22Rv1 (cell line): ENCODE measurements around the gene SYT7.
A peak's percentile ranks its signal among the peaks of the same experiment; 100 is the strongest.

Experiments used
- H3K27ac ChIP-seq: fragments of 450-650 bp; 2 replicates; pipeline ENCODE4 v1.5.1; 2017
- ZFX ChIP-seq: fragments of 450-650 bp; IDR thresholded peaks from 2 replicates; pipeline ENCODE4 v1.6.1; 2017; ENCODE audit warnings: antibody characterized with exemption, borderline replicate concordance
- TF ChIP-seq, protein P1 (sequence below): fragments of 450-650 bp; IDR thresholded peaks from 2 replicates; pipeline ENCODE4 v1.5.1; 2017; ENCODE audit warnings: mild to moderate bottlenecking

SYT7 gene

DNA sequence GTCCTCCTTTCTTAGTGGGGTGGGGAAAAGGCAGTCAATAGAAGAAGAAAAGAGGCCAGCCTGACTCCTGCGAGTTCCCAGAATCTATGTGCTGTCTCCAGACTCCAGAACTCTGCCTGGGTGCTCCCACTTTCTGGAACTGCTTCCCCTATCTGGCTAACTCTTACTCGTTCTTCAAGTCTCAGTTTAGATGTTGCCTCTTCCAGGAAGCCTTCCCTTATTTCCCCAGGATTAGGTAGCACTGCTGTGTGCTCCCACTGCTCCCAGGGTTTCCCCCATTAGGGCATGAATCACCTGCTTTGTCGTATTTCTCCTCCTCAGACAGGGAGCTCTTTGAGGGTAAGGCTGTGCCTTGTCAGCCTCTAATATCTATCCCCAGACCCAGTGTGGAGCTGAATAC lies 17.5 kb upstream of the SYT7 start:
- no peak overlapping the region for H3K27ac ChIP-seq
- no peak for TF ChIP-seq ZFX
- TF ChIP-seq, protein P1, sequence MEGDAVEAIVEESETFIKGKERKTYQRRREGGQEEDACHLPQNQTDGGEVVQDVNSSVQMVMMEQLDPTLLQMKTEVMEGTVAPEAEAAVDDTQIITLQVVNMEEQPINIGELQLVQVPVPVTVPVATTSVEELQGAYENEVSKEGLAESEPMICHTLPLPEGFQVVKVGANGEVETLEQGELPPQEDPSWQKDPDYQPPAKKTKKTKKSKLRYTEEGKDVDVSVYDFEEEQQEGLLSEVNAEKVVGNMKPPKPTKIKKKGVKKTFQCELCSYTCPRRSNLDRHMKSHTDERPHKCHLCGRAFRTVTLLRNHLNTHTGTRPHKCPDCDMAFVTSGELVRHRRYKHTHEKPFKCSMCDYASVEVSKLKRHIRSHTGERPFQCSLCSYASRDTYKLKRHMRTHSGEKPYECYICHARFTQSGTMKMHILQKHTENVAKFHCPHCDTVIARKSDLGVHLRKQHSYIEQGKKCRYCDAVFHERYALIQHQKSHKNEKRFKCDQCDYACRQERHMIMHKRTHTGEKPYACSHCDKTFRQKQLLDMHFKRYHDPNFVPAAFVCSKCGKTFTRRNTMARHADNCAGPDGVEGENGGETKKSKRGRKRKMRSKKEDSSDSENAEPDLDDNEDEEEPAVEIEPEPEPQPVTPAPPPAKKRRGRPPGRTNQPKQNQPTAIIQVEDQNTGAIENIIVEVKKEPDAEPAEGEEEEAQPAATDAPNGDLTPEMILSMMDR: no peak

DNA sequence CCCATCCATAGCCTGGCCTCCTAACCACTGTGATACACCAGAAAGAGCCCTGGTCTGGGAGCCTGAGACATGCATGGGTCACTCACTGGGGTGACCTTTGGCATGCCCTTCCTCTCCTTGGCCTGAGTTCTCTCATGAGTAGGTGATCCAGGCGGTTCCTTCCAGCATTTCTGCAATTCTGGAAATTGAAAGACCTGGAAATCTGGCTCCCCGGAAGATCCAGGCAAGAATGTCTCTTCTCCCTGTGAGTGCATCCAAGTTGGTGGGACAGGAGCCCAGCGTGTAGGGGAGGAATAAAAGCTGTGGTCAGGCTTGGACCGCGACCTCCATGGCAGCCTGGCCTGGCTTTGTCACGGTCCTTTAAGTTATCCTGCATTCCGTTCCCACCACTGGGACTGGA lies 16.1 kb upstream of the SYT7 start:
- H3K27ac ChIP-seq: no peak overlapping the region
- TF ChIP-seq, protein P1: no peak
- TF ChIP-seq ZFX: no peak

DNA sequence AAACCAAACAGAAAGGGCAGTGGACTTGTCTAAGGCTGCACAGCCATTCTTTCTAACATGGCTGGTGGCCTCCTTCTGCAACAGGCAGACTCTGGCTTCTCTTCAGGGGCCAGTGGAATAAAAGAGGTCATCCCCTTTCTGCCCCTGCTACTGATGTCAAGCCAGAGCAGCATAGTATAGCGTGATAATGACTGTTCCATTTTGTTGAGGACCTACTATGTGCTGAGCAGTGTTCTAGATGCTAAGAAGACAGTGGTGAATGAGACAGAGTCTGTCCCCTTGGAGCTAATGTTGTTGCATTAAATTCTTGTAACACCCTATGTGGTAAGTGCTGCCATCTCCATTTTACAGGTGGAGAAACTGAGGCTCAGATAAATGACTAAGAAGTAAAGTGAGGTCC lies 15.7 kb upstream of the SYT7 start:
- TF ChIP-seq, protein P1: no peak
- no peak for TF ChIP-seq ZFX
- no peak overlapping the region for H3K27ac ChIP-seq

DNA sequence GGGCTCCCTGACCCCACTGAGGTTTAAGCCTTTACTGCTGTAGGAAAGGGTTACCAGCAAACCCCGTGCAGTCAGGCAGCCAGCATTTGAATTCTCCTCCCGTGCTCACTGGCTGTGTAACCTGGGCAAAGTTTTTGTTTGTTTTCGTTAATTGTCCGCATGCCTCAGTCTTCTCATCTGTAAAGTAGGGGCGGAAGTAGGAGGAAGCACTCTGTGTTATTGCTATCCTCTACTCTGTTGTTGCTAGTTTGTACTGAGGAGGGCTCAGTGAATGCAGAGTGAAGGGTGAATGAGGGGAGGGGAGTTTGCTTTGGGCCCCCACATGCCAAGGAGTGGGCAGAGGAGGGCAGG lies 14.0 kb upstream of the SYT7 start:
- peak overlapping the region; percentile 55 for H3K27ac ChIP-seq
- TF ChIP-seq, protein P1: no peak
- no peak for TF ChIP-seq ZFX

DNA sequence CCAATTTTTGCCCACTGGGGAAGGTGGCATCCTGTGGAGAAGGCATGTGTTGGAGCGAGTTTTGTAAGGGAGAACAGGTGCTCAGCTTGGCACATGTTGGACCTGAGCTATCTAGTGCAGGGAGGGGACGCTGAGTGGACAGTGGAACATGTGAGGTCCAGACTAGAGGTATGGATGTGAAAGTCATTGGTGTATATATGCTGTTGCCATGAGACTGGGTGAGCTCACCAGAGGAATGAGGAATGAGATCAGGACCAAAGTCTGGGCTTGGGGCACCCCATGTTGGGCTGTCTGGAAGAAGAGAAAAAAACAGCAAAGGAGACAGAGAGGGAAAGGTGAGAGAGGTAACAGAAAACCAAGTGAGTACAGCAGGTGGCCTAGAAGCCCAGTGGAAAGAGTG lies 12.3 kb upstream of the SYT7 start:
- H3K27ac ChIP-seq: no peak overlapping the region
- TF ChIP-seq, protein P1: no peak
- no peak for TF ChIP-seq ZFX

DNA sequence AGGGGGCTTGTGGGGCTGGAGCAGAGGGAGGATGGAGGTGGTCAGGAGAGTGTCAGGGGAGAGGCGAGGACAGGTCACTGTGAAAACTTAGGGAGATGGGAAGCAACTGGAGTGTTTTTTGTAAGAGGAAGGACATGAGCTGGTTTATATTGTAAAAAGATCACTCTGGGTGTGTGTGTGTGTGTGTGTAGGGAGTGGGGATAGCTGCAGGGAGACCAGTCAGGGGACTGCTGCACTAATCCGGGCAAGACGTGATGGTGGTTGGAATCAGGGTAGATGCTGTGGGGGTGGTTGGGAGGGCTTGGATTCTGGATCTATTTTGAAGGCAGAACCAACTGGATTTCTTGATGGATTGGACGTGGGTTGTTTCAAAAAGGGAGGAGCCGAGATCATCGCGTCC lies 11.3 kb upstream of the SYT7 start:
- TF ChIP-seq, protein P1: no peak
- no peak for TF ChIP-seq ZFX
- peak overlapping the region; percentile 26; the same call in 1 of the 2 replicates for H3K27ac ChIP-seq

DNA sequence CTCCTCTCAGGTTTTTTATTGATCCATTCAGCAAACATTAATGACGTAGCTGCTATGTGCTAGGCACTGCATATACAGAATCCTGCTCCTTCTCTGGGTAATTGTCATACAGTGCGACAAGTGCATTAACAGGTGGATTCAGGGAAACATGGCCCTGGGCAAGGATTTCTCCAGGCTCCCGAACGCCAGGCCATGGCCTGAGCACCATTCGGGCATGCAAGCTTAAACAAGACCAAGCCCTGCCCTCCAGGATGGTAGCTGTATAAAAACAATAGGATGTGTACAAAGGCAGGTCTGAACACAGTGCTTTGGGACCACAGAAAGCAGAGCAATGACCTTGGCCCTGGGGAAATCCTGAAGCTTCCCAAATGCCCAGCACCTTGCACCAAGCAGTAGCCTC lies 9.1 kb upstream of the SYT7 start:
- H3K27ac ChIP-seq: peak overlapping the region; percentile 64

More for the DNA sequence above, 9.1 kb upstream of the SYT7 start:
- no peak for TF ChIP-seq ZFX
- TF ChIP-seq, protein P1: no peak
